AG04449 (cell line): ENCODE results near the gene TRO.

ENCODE experiments used
- CTCF ChIA-PET: fragments of 350-600 bp; formaldehyde crosslinking; extraction: SDS; loops from one replicate; lab custom pipeline; 2021; ENCODE audit warnings: antibody characterized with exemption; lab: Yijun Ruan, JAX
- POLR2A ChIA-PET: fragments of 400-600, 350-600 bp; formaldehyde crosslinking; extraction: SDS; loops from one replicate; lab custom pipeline; 2020; ENCODE audit warnings: antibody characterized with exemption, inconsistent platforms; lab: Yijun Ruan, JAX
- DNase-seq: peaks from one replicate; pipeline ENCODE4 v3.0.0-alpha.2; 2010; ENCODE audit warnings: low read depth, low spot score
- H3K4me3 ChIP-seq: 2 replicates; pipeline ENCODE4 v1.5.1; 2011; ENCODE audit warnings: low read depth, mild to moderate bottlenecking, control low read depth, low read length
- CTCF ChIP-seq: IDR thresholded peaks from one replicate; pipeline ENCODE4 v1.5.1; 2011; ENCODE audit warnings: mild to moderate bottlenecking, moderate library complexity, low read length, control low read depth, inconsistent platforms; ENCODE audit not compliant: insufficient read depth; ENCODE audit errors: missing control alignments

Gene TRO

GRCh38 chrX:54920610-54921426 lies at the start of gene TRO:
TRO (plus strand) TSS chrX:54920824; CDS start chrX:54922247, 1,423 bp downstream.
- ChIA-PET POLR2A (interaction anchor here (0.5 to 1.4 kb wide), 2 partner anchors 79 to 1012 kb away, joined by 3 to 6 read pairs; partner anchors contain the start of gene APEX2), CTCF (no interaction called here)
- peak within 1 kb of the TSS; percentile 77 for H3K4me3 ChIP-seq
- no peak for DNase-seq
- peak; percentile 31 for TF ChIP-seq CTCF

GRCh38 chrX:54885740-54886139 lies 34.9 kb upstream of the TRO start:
- TF ChIP-seq CTCF = no peak
- H3K4me3 ChIP-seq = no peak overlapping the region
- ChIA-PET POLR2A (no interaction called here), CTCF (no interaction called here)
- no peak for DNase-seq

- DNase-seq = peak; percentile 7
- POLR2A ChIA-PET = no interaction called here
- CTCF ChIA-PET = interaction anchor here (0.7 to 2.5 kb wide), 7 partner anchors 10 to 251 kb away, joined by 3 to 15 read pairs (median 7); no protein-coding TSS in a partner anchor
- peak; percentile 33 for TF ChIP-seq CTCF
- no peak overlapping the region for H3K4me3 ChIP-seq
These were observed 29.1 kb upstream of the TRO start for GRCh38 chrX:54891573-54891972.

- no peak overlapping the region for H3K4me3 ChIP-seq
- ChIA-PET POLR2A (no interaction called here), CTCF (interaction anchor here (1.3 kb wide), 1 partner anchor 163 kb away, joined by 4 read pairs; no protein-coding TSS in a partner anchor)
- DNase-seq = no peak
- TF ChIP-seq CTCF = no peak
These were observed 26.5 kb upstream of the TRO start for GRCh38 chrX:54894159-54894558.

- ChIA-PET CTCF (no interaction called here), POLR2A (no interaction called here)
- TF ChIP-seq CTCF = no peak
- no peak for DNase-seq
- H3K4me3 ChIP-seq = no peak overlapping the region
These were observed 10.7 kb upstream of the TRO start for GRCh38 chrX:54909941-54910340.

- CTCF ChIA-PET = no interaction called here
- POLR2A ChIA-PET = interaction anchor here (0.8 to 1.4 kb wide), 2 partner anchors 79 to 114 kb away, joined by 3 to 6 read pairs; partner anchors contain the start of gene APEX2
- TF ChIP-seq CTCF = no peak
- peak; percentile 16 for DNase-seq
- peak overlapping the region; percentile 77 for H3K4me3 ChIP-seq
These were observed 900 bp downstream of the TRO start for GRCh38 chrX:54921427-54922021.
